BLaER1 treated with 17β-estradiol and CSF1 and Interleukin-3, amounts not matched to agents 10 nM and 100 nM (cell line): ENCODE results near the gene CCDC77.

Experiments
- H3K27ac ChIP-seq, 11 experiments: shearing (Covaris generic); formaldehyde crosslinking; 2 replicates each; pipeline ENCODE4 v1.8.1; 2022
- H3K27me3 ChIP-seq, 11 experiments: shearing (Covaris generic); formaldehyde crosslinking; 2 replicates each; pipeline ENCODE4 v1.8.1; 2022
- H3K36me3 ChIP-seq, 11 experiments: shearing (Covaris generic); formaldehyde crosslinking; 2 replicates each; pipeline ENCODE4 v1.8.1; 2022
- H3K4me1 ChIP-seq, 10 experiments: shearing (Covaris generic); formaldehyde crosslinking; 2 replicates each; pipeline ENCODE4 v1.8.1; 2022
- H3K4me2 ChIP-seq, 11 experiments: shearing (Covaris generic); formaldehyde crosslinking; 2 replicates each; pipeline ENCODE4 v1.8.1; 2022
- H3K4me3 ChIP-seq, 10 experiments: shearing (Covaris generic); formaldehyde crosslinking; 2 replicates each; pipeline ENCODE4 v1.8.1; 2022
- H3K9ac ChIP-seq, 11 experiments: shearing (Covaris generic); formaldehyde crosslinking; 2 replicates each; pipeline ENCODE4 v1.8.1; 2022
- H3K9me3 ChIP-seq, 11 experiments: shearing (Covaris generic); formaldehyde crosslinking; replicated peaks in 1 of 11; 2 replicates each; pipeline ENCODE4 v1.8.1; 2022
- H4K20me1 ChIP-seq, 11 experiments: shearing (Covaris generic); formaldehyde crosslinking; 2 replicates each; pipeline ENCODE4 v1.8.1; 2022
- Cebpa-rat ChIP-seq, 11 experiments: shearing (Covaris generic); IDR thresholded peaks; 2 replicates each; pipeline ENCODE4 v1.8.1; 2022

CCDC77 gene

GRCh38 chr12:467591-467990, 66.1 kb downstream of the CCDC77 start:
- TF ChIP-seq Cebpa-rat (IDR thresholded peaks at IDR 0.05) = no peak

GRCh38 chr12:468671-469389, 67.4 kb downstream of the CCDC77 start:
- Histone ChIP-seq H3K9ac (no peak overlapping the region), H3K27ac (no peak overlapping the region), H4K20me1 (no peaks in the 10 kb centered on the region), H3K4me2 (no peak overlapping the region), H3K27me3 (peaks cover 0 to 5% (median 1%) of the 10 kb centered on the region in 11 experiments; a peak in 6 of 22 replicates), H3K4me1 (no peaks in the 10 kb centered on the region), H3K36me3 (no peaks in the 10 kb centered on the region), H3K9me3 (no peaks in the 10 kb centered on the region), H3K4me3 (no peak overlapping the region)
- TF ChIP-seq Cebpa-rat (IDR thresholded peaks at IDR 0.05) = no peak

More at GRCh38 chr12:467591-467990, 66.1 kb downstream of the CCDC77 start:
- Histone ChIP-seq H3K27ac (no peak overlapping the region), H3K4me1 (no peaks in the 10 kb centered on the region), H3K4me2 (no peak overlapping the region), H3K9ac (no peak overlapping the region), H3K36me3 (no peaks in the 10 kb centered on the region), H3K4me3 (no peak overlapping the region), H4K20me1 (0 out of 22 replicates have a peak, but pooled peaks cover 0 to 3% (median 0%) of the 10 kb centered on the region in 11 experiments), H3K9me3 (no peaks in the 10 kb centered on the region), H3K27me3 (peaks cover 5 to 16% (median 13%) of the 10 kb centered on the region in 11 experiments)

GRCh38 chr12:470133-470532, 68.7 kb downstream of the CCDC77 start:
- no peak for TF ChIP-seq Cebpa-rat (IDR thresholded peaks at IDR 0.05)
- Histone ChIP-seq H3K4me1 (peaks cover 2 to 8% (median 5%) of the 10 kb centered on the region in 10 experiments; a peak in 19 of 20 replicates), H3K4me3 (no peak overlapping the region), H4K20me1 (no peaks in the 10 kb centered on the region), H3K27ac (no peak overlapping the region), H3K27me3 (no peaks in the 10 kb centered on the region), H3K9me3 (no peaks in the 10 kb centered on the region), H3K4me2 (no peak overlapping the region), H3K36me3 (no peaks in the 10 kb centered on the region), H3K9ac (no peak overlapping the region)

GRCh38 chr12:473198-473597, 71.8 kb downstream of the CCDC77 start:
- H4K20me1 ChIP-seq = no peaks in the 10 kb centered on the region
- H3K27me3 ChIP-seq = no peaks in the 10 kb centered on the region
- H3K36me3 ChIP-seq = no peaks in the 10 kb centered on the region
- peaks cover 5 to 16% (median 12%) of the 10 kb centered on the region in 10 experiments; a peak in 19 of 20 replicates for H3K4me1 ChIP-seq
- H3K9ac ChIP-seq = no peak overlapping the region
- H3K4me3 ChIP-seq = no peak overlapping the region
- no peak for TF ChIP-seq Cebpa-rat (IDR thresholded peaks at IDR 0.05)
- H3K9me3 ChIP-seq = no peaks in the 10 kb centered on the region
- H3K27ac ChIP-seq = no peak overlapping the region
- no peak overlapping the region for H3K4me2 ChIP-seq

GRCh38 chr12:473863-474577, 72.6 kb downstream of the CCDC77 start:
- no peaks in the 10 kb centered on the region for H3K9me3 ChIP-seq
- H3K4me3 ChIP-seq = no peak overlapping the region
- H3K27ac ChIP-seq = no peak overlapping the region
- H3K9ac ChIP-seq = no peak overlapping the region
- no peak for TF ChIP-seq Cebpa-rat (IDR thresholded peaks at IDR 0.05)
- H3K36me3 ChIP-seq = no peaks in the 10 kb centered on the region
- no peaks in the 10 kb centered on the region for H3K27me3 ChIP-seq
- H3K4me1 ChIP-seq = peaks cover 5 to 16% (median 12%) of the 10 kb centered on the region in 10 experiments; a peak in 19 of 20 replicates
- H3K4me2 ChIP-seq = no peak overlapping the region
- H4K20me1 ChIP-seq = no peaks in the 10 kb centered on the region

- H3K9ac ChIP-seq = no peak overlapping the region
- no peaks in the 10 kb centered on the region for H3K36me3 ChIP-seq
- no peaks in the 10 kb centered on the region for H3K9me3 ChIP-seq
- H4K20me1 ChIP-seq = no peaks in the 10 kb centered on the region
- H3K4me1 ChIP-seq = peaks cover 5 to 17% (median 13%) of the 10 kb centered on the region in 10 experiments
- peak overlapping the region; percentile 7 to 76 (median 62); a peak in 19 of 22 replicates for H3K4me2 ChIP-seq
- no peaks in the 10 kb centered on the region for H3K27me3 ChIP-seq
- TF ChIP-seq Cebpa-rat (IDR thresholded peaks at IDR 0.05) = no peak
- H3K27ac ChIP-seq = no peak overlapping the region
- H3K4me3 ChIP-seq = no peak overlapping the region
Observed at GRCh38 chr12:475286-475685, 73.8 kb downstream of the CCDC77 start.

GRCh38 chr12:479161-479560, 77.7 kb downstream of the CCDC77 start:
- H3K9me3 ChIP-seq = no peaks in the 10 kb centered on the region
- H3K27ac ChIP-seq = no peak overlapping the region
- peaks cover 25 to 38% (median 33%) of the 10 kb centered on the region in 10 experiments for H3K4me1 ChIP-seq
- no peaks in the 10 kb centered on the region for H3K27me3 ChIP-seq
- TF ChIP-seq Cebpa-rat (IDR thresholded peaks at IDR 0.05) = no peak
- H3K9ac ChIP-seq = no peak overlapping the region
- H3K36me3 ChIP-seq = no peaks in the 10 kb centered on the region
- H4K20me1 ChIP-seq = no peaks in the 10 kb centered on the region
- no peak overlapping the region for H3K4me3 ChIP-seq
- no peak overlapping the region for H3K4me2 ChIP-seq

GRCh38 chr12:480831-481816, 79.7 kb downstream of the CCDC77 start:
- H3K9me3 ChIP-seq = no peaks in the 10 kb centered on the region
- H3K9ac ChIP-seq = peak overlapping the region in 6 of 11 experiments; percentile 2 to 54 (median 36); a peak in 5 of 22 replicates
- peak overlapping the region; percentile 58 to 82 (median 75) for H3K4me2 ChIP-seq
- TF ChIP-seq Cebpa-rat (IDR thresholded peaks at IDR 0.05) = no peak
- peaks cover 20 to 23% (median 21%) of the 10 kb centered on the region in 10 experiments for H3K4me1 ChIP-seq
- no peaks in the 10 kb centered on the region for H3K27me3 ChIP-seq
- no peaks in the 10 kb centered on the region for H4K20me1 ChIP-seq
- no peaks in the 10 kb centered on the region for H3K36me3 ChIP-seq
- no peak overlapping the region for H3K4me3 ChIP-seq
- peak overlapping the region in 9 of 11 experiments; percentile 27 to 64 (median 53); a peak in 17 of 22 replicates for H3K27ac ChIP-seq
